Mesenchymal stem cell (in vitro differentiated cells and primary cell): ENCODE results near the gene LRRC37A3.
"Not testable (repeated sequence)": the region's sequence is repeated elsewhere in the genome, so short reads cannot be mapped to it uniquely, and the experiment has no call there.

Source experiments
- DNase-seq: peaks from one replicate; pipeline ENCODE4 v3.0.0-alpha.2; 2013
- H2AFZ ChIP-seq: one replicate; pipeline ENCODE4 v1.6.1; 2013; ENCODE audit warnings: low read depth, mild to moderate bottlenecking, control low read depth, inconsistent platforms, low read length, moderate library complexity
- H2AK5ac ChIP-seq: 2 replicates; pipeline ENCODE4 v1.6.1; 2013; ENCODE audit warnings: low read length, moderate library complexity, mild to moderate bottlenecking, inconsistent platforms; ENCODE audit not compliant: severe bottlenecking
- H2BK120ac ChIP-seq: one replicate; pipeline ENCODE4 v1.6.1; 2013; ENCODE audit warnings: low read depth, mild to moderate bottlenecking, inconsistent platforms, low read length, moderate library complexity
- H2BK12ac ChIP-seq, 2 experiments: one replicate each; pipeline ENCODE4 v1.6.1; 2013; ENCODE audit warnings: inconsistent platforms in 2 of 2, low read length in 2 of 2, mild to moderate bottlenecking in 2 of 2, moderate library complexity in 2 of 2, control low read depth in 1 of 2
- H2BK15ac ChIP-seq: one replicate; pipeline ENCODE4 v1.6.1; 2013; ENCODE audit warnings: mild to moderate bottlenecking, low read depth, inconsistent platforms; ENCODE audit not compliant: poor library complexity, severe bottlenecking
- H2BK5ac ChIP-seq: 2 replicates; pipeline ENCODE4 v1.6.1; 2013; ENCODE audit warnings: low read depth, mild to moderate bottlenecking, low read length, control low read depth, inconsistent platforms; ENCODE audit not compliant: poor library complexity, severe bottlenecking
- H3K14ac ChIP-seq, 2 experiments: one replicate each; pipeline ENCODE4 v1.6.1; 2013; ENCODE audit warnings: inconsistent platforms in 2 of 2, low read length in 2 of 2, control low read depth in 1 of 2, mild to moderate bottlenecking in 1 of 2, moderate library complexity in 1 of 2
- H3K18ac ChIP-seq, 2 experiments: one replicate each; pipeline ENCODE4 v1.6.1; 2013; ENCODE audit warnings: inconsistent platforms in 2 of 2, low read length in 2 of 2, control low read depth in 1 of 2, low read depth in 1 of 2, mild to moderate bottlenecking in 1 of 2
- H3K23ac ChIP-seq, 2 experiments: one replicate each; pipeline ENCODE4 v1.6.1; 2013; ENCODE audit warnings: inconsistent platforms in 2 of 2, low read length in 2 of 2, mild to moderate bottlenecking in 2 of 2, moderate library complexity in 2 of 2, control low read depth in 1 of 2
- H3K27ac ChIP-seq: 2 replicates; pipeline ENCODE4 v1.5.1; 2013; ENCODE audit warnings: mild to moderate bottlenecking, moderate library complexity, low read length, control low read depth, inconsistent platforms; ENCODE audit not compliant: poor library complexity, severe bottlenecking
- H3K27me3 ChIP-seq, 2 experiments: 2 replicates each; pipeline versions ENCODE4 v1.6.1 to v1.7.0; 2013; ENCODE audit warnings: low read length in 2 of 2, mild to moderate bottlenecking in 2 of 2, moderate library complexity in 2 of 2, control low read depth in 1 of 2, inconsistent platforms in 1 of 2; ENCODE audit not compliant: control insufficient read depth in 1 of 2, insufficient read depth in 1 of 2
- H3K36me3 ChIP-seq, 2 experiments: 2 replicates each; pipeline versions ENCODE4 v1.6.1 to v1.7.0; 2013; ENCODE audit warnings: low read length in 2 of 2, control low read depth in 1 of 2, inconsistent platforms in 1 of 2, low read depth in 1 of 2, mild to moderate bottlenecking in 1 of 2; ENCODE audit not compliant: insufficient read depth in 2 of 2, control insufficient read depth in 1 of 2
- H3K4ac ChIP-seq, 2 experiments: one replicate each; pipeline ENCODE4 v1.6.1; 2013; ENCODE audit warnings: inconsistent platforms in 2 of 2, low read length in 2 of 2, mild to moderate bottlenecking in 2 of 2, moderate library complexity in 2 of 2, control low read depth in 1 of 2, low read depth in 1 of 2
- H3K4me1 ChIP-seq: 2 replicates; pipeline ENCODE4 v1.6.1; 2013; ENCODE audit warnings: low read depth, low read length, control low read depth; ENCODE audit not compliant: control insufficient read depth, insufficient read depth
- H3K4me2 ChIP-seq: 2 replicates; pipeline ENCODE4 v1.6.1; 2013; ENCODE audit warnings: low read length, mild to moderate bottlenecking, inconsistent platforms; ENCODE audit not compliant: poor library complexity, severe bottlenecking
- H3K4me3 ChIP-seq, 2 experiments: 2 replicates each; pipeline versions ENCODE4 v1.5.1 to v1.7.0; 2013; ENCODE audit warnings: low read length in 2 of 2, mild to moderate bottlenecking in 2 of 2, control low read depth in 1 of 2, low read depth in 1 of 2; ENCODE audit not compliant: insufficient read depth in 1 of 2
- H3K79me1 ChIP-seq: replicated peaks from 2 replicates; pipeline ENCODE4 v1.6.1; 2013; ENCODE audit warnings: mild to moderate bottlenecking, control low read depth, low read length, inconsistent platforms; ENCODE audit not compliant: poor library complexity, severe bottlenecking
- H3K9ac ChIP-seq: 2 replicates; pipeline ENCODE4 v1.7.0; 2013; ENCODE audit warnings: mild to moderate bottlenecking, low read length, moderate library complexity
- H3K9me3 ChIP-seq: 2 replicates; pipeline ENCODE4 v1.7.0; 2013; ENCODE audit warnings: mild to moderate bottlenecking, low read length; ENCODE audit not compliant: control insufficient read depth
- H4K8ac ChIP-seq: one replicate; pipeline ENCODE4 v1.6.1; 2013; ENCODE audit warnings: inconsistent platforms, mild to moderate bottlenecking, low read length, moderate library complexity
- H4K91ac ChIP-seq: one replicate; pipeline ENCODE4 v1.6.1; 2013; ENCODE audit warnings: mild to moderate bottlenecking, low read length, inconsistent platforms
- WGBS: methylation state at CpG from one replicate; pipeline ENCODE4 v1.1.7; 2013; ENCODE audit warnings: mixed read lengths; 5-methylcytosine and 5-hydroxymethylcytosine counted together

Gene LRRC37A3

GRCh38 chr17:64837018-64837761 lies 82.1 kb downstream of the LRRC37A3 start:
- 0% methylated on average over 10 of the region's 56 CpGs for WGBS
- H3K79me1 ChIP-seq, H2BK5ac ChIP-seq, H3K18ac ChIP-seq, H3K14ac ChIP-seq, H3K27ac ChIP-seq, H3K23ac ChIP-seq, H4K91ac ChIP-seq, H2BK15ac ChIP-seq, H3K27me3 ChIP-seq, H2BK120ac ChIP-seq, H3K4me1 ChIP-seq, H2AFZ ChIP-seq, H2BK12ac ChIP-seq, H3K9me3 ChIP-seq, H2AK5ac ChIP-seq, H3K36me3 ChIP-seq, H3K4ac ChIP-seq: not testable (repeated sequence)
- Histone ChIP-seq H3K4me3 (peak overlapping the region; percentile 72 to 85), H3K4me2 (peak overlapping the region; percentile 80), H4K8ac (peak overlapping the region; percentile 75), H3K9ac (peak overlapping the region; percentile 83)
- DNase-seq = peak; percentile 83

GRCh38 chr17:64836623-64837017 lies 82.7 kb downstream of the LRRC37A3 start:
- not testable (repeated sequence) for H3K36me3 ChIP-seq, H2BK5ac ChIP-seq, H3K4me1 ChIP-seq, H3K4ac ChIP-seq, H2AFZ ChIP-seq, DNase-seq, H3K23ac ChIP-seq, H2BK15ac ChIP-seq, H2BK120ac ChIP-seq, H3K79me1 ChIP-seq, H4K91ac ChIP-seq, H2BK12ac ChIP-seq, H3K18ac ChIP-seq, H3K9me3 ChIP-seq, H3K14ac ChIP-seq, H2AK5ac ChIP-seq, H3K27ac ChIP-seq, H3K27me3 ChIP-seq
- peak overlapping the region; percentile 72 to 85 for H3K4me3 ChIP-seq
- WGBS = 0% methylated on average over 9 of the region's 32 CpGs
- peak overlapping the region; percentile 55 for H3K4me2 ChIP-seq
- peak overlapping the region; percentile 41 for H4K8ac ChIP-seq
- H3K9ac ChIP-seq = peak overlapping the region; percentile 83

GRCh38 chr17:64834060-64834459 lies 85.2 kb downstream of the LRRC37A3 start:
- not testable (repeated sequence) for H2BK15ac ChIP-seq, H3K27ac ChIP-seq, H3K18ac ChIP-seq, H3K27me3 ChIP-seq, H3K4me1 ChIP-seq, H2BK120ac ChIP-seq, H2AFZ ChIP-seq, H3K9me3 ChIP-seq, DNase-seq, H2BK12ac ChIP-seq, H3K4ac ChIP-seq, H4K91ac ChIP-seq, H3K4me3 ChIP-seq, H3K36me3 ChIP-seq, H3K4me2 ChIP-seq, H3K79me1 ChIP-seq, H3K23ac ChIP-seq, H4K8ac ChIP-seq, H2AK5ac ChIP-seq, H3K14ac ChIP-seq, H2BK5ac ChIP-seq
- WGBS = 94% methylated on average over 2 of the region's 3 CpGs
- peak overlapping the region; percentile 68 for H3K9ac ChIP-seq

- H3K4me1 ChIP-seq, H3K4me3 ChIP-seq, H2BK5ac ChIP-seq, H4K8ac ChIP-seq, H3K14ac ChIP-seq, H2AK5ac ChIP-seq, H2AFZ ChIP-seq, H3K4ac ChIP-seq, H3K36me3 ChIP-seq, DNase-seq, H3K4me2 ChIP-seq, H3K9ac ChIP-seq, H3K27me3 ChIP-seq, H4K91ac ChIP-seq, H3K18ac ChIP-seq, H2BK15ac ChIP-seq, H3K23ac ChIP-seq, H3K9me3 ChIP-seq, H3K79me1 ChIP-seq, H3K27ac ChIP-seq, H2BK120ac ChIP-seq, H2BK12ac ChIP-seq: not testable (repeated sequence)
- 63% methylated on average over 1 of the region's 1 CpG for WGBS
Measured at GRCh38 chr17:64830631-64831040, 88.6 kb downstream of the LRRC37A3 start.
